Liver (tissue), 3 donors: Measurements from ENCODE around the gene HSPA12A.

Experiments used
- EGR1 ChIP-seq, 2 donors: IDR thresholded peaks; 2 replicates each; pipeline ENCODE4 v1.6.1; 2016 to 2018; ENCODE audit warnings: antibody characterized with exemption in 2 of 2, low read depth in 2 of 2
- HNF4A ChIP-seq, 2 donors: conservative IDR thresholded peaks; 2 replicates each; pipeline ENCODE4 v1.6.1; 2016; ENCODE audit warnings: antibody characterized with exemption in 2 of 2, mild to moderate bottlenecking in 2 of 2
- NR2F2 ChIP-seq: IDR thresholded peaks from 2 replicates; pipeline ENCODE4 v1.6.1; 2016; ENCODE audit warnings: antibody characterized with exemption
- RAD21 ChIP-seq, 2 donors: IDR thresholded peaks; 2 replicates each; pipeline ENCODE4 v1.6.1; 2016; ENCODE audit warnings: antibody characterized with exemption in 2 of 2, mild to moderate bottlenecking in 2 of 2
- SP1 ChIP-seq: IDR thresholded peaks from 2 replicates; pipeline ENCODE4 v1.6.1; 2018; ENCODE audit warnings: antibody characterized with exemption, mild to moderate bottlenecking
- YY1 ChIP-seq: IDR thresholded peaks from 2 replicates; pipeline ENCODE4 v1.6.1; 2016; ENCODE audit warnings: antibody characterized with exemption, mild to moderate bottlenecking
- TF ChIP-seq, protein P1 (sequence below): fragments of 150-350 bp; IDR thresholded peaks from 2 replicates; pipeline ENCODE4 v1.5.1; 2017; ENCODE audit warnings: improper control_type of control experiment, low read depth, low read length; ENCODE audit not compliant: missing input control
- donor health status: healthy.
- donor health status: healthy.

DNA sequence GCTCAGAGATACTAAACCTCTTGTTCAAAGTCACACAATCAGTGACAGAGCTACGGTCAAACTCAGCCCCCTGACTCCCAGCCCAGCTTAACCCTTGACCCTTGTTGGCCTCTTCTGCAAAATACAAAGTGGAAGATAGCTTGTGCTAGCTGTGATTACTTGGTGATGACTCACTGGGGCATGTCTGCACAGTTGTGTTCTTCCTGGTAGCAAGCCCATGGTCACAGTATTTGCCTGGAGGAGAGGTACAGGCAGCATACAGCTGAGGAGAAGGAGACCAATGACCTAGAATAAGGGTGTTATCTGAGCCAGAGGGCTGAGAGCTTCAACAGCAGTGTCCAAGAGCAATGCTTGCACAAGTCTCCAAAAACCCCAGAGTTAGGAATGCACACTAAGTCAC is 5.7 kb upstream of the HSPA12A start:
- TF ChIP-seq, protein P1, sequence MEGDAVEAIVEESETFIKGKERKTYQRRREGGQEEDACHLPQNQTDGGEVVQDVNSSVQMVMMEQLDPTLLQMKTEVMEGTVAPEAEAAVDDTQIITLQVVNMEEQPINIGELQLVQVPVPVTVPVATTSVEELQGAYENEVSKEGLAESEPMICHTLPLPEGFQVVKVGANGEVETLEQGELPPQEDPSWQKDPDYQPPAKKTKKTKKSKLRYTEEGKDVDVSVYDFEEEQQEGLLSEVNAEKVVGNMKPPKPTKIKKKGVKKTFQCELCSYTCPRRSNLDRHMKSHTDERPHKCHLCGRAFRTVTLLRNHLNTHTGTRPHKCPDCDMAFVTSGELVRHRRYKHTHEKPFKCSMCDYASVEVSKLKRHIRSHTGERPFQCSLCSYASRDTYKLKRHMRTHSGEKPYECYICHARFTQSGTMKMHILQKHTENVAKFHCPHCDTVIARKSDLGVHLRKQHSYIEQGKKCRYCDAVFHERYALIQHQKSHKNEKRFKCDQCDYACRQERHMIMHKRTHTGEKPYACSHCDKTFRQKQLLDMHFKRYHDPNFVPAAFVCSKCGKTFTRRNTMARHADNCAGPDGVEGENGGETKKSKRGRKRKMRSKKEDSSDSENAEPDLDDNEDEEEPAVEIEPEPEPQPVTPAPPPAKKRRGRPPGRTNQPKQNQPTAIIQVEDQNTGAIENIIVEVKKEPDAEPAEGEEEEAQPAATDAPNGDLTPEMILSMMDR, result no peak
- TF ChIP-seq YY1 (no peak), RAD21 (IDR thresholded peaks at IDR 0.05) (no peak), EGR1 (IDR thresholded peaks at IDR 0.05; ENCODE audit: low read depth in 2 of 2) (no peak), HNF4A (conservative IDR thresholded peaks at IDR 0.05) (no peak), NR2F2 (no peak), SP1 (no peak)
